ENCODE data around the gene DHX40.

DNA sequence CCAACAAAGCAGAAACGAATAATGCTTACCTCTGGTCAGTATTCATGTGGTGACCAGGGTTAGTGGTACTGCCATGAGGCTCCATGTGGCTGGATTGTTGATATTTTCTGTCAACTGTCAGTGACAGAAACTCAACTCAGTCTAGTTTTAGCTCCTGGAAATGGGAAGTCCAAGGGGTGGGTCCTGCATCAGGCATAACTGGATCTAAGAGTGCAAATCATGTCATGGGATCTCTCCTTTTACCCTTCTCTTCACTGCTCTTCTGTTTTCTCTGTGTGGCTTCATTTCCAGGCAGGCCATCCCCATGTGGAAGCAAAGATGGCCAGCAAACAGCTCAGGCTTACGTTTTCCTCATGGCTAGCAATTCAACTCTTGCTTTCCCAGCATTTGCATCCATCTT, 39.0 kb upstream of the DHX40 start:
- TF ChIP-seq KDM1A (IDR thresholded peaks at IDR 0.05; ENCODE audit: borderline replicate concordance, low read length), result no peak
- TF ChIP-seq, protein P1, sequence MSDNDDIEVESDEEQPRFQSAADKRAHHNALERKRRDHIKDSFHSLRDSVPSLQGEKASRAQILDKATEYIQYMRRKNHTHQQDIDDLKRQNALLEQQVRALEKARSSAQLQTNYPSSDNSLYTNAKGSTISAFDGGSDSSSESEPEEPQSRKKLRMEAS (IDR thresholded peaks at IDR 0.05), result no peak
- no peak for TF ChIP-seq EP300 (IDR thresholded peaks at IDR 0.05; ENCODE audit: borderline replicate concordance in 1 of 2, low read depth in 2 of 2, low read length in 2 of 2)
- TF ChIP-seq TCF12 (IDR thresholded peaks at IDR 0.05; ENCODE audit: low read depth, low read length), result no peak
- TF ChIP-seq, protein P2, sequence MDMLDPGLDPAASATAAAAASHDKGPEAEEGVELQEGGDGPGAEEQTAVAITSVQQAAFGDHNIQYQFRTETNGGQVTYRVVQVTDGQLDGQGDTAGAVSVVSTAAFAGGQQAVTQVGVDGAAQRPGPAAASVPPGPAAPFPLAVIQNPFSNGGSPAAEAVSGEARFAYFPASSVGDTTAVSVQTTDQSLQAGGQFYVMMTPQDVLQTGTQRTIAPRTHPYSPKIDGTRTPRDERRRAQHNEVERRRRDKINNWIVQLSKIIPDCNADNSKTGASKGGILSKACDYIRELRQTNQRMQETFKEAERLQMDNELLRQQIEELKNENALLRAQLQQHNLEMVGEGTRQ (IDR thresholded peaks at IDR 0.05; ENCODE audit: low read length), result no peak
